Astrocyte (in vitro differentiated cells and primary cell): ENCODE results near the gene FANCI.

Experiments
- EZH2 ChIP-seq: IDR thresholded peaks from 2 replicates; pipeline ENCODE4 v1.6.1; 2012; ENCODE audit warnings: mild to moderate bottlenecking, low read length, inconsistent platforms; ENCODE audit not compliant: insufficient read depth
- TF ChIP-seq, protein P1 (sequence below): IDR thresholded peaks from 2 replicates; pipeline ENCODE4 v1.5.1; 2011; ENCODE audit warnings: low read depth, mild to moderate bottlenecking, inconsistent platforms, low read length, moderate library complexity; ENCODE audit not compliant: insufficient read depth

DNA sequence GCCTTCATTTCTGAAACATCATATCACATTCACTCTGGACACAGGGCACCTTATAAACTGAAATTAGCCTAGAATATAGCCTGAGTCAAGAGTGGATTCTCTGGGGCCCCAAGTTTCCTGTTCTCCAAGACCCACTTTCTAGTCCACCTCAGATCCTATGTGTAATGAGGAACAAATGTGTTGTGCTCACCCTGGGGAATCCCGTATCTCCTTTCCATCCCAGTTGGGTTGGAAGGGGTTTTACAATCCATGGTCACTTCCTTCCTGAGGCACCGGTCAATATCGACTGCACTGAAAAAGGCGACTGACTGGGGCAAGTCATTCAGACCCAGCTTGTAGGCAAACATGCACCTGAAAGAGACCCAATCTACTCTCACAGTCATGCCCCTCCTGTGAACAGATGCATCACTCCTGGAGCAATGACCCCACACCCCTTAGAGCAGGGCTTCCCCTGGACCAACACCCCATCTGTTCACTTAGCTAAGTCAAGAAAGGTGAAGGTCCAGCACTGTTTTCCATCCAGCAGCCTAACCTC lies 73.5 kb downstream of the FANCI start:
- no peak for TF ChIP-seq EZH2
- TF ChIP-seq, protein P1, sequence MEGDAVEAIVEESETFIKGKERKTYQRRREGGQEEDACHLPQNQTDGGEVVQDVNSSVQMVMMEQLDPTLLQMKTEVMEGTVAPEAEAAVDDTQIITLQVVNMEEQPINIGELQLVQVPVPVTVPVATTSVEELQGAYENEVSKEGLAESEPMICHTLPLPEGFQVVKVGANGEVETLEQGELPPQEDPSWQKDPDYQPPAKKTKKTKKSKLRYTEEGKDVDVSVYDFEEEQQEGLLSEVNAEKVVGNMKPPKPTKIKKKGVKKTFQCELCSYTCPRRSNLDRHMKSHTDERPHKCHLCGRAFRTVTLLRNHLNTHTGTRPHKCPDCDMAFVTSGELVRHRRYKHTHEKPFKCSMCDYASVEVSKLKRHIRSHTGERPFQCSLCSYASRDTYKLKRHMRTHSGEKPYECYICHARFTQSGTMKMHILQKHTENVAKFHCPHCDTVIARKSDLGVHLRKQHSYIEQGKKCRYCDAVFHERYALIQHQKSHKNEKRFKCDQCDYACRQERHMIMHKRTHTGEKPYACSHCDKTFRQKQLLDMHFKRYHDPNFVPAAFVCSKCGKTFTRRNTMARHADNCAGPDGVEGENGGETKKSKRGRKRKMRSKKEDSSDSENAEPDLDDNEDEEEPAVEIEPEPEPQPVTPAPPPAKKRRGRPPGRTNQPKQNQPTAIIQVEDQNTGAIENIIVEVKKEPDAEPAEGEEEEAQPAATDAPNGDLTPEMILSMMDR = no peak
